Neural progenitor cell (in vitro differentiated cells): ENCODE data around the gene TCEAL8. TPM values are rescaled to one million over a fixed set of nuclear protein-coding genes. Genes with fewer than 3 reads are reported as not detected.

Experiments
- DNase-seq: peaks from one replicate; pipeline ENCODE4 v3.0.0-alpha.2; 2016; ENCODE audit warnings: low spot score
- H2AFZ ChIP-seq: fragments of 200-600 bp; sonication (generic); replicated peaks from 2 replicates; pipeline ENCODE4 v1.6.1; 2016; ENCODE audit warnings: antibody characterized with exemption
- H3F3A ChIP-seq: fragments of 200-600 bp; sonication (generic); 2 replicates; pipeline ENCODE4 v1.6.1; 2016; ENCODE audit warnings: antibody characterized with exemption, low read depth
- H3K27ac ChIP-seq: fragments of 200-600 bp; sonication (generic); 2 replicates; pipeline ENCODE4 v1.5.1; 2016; ENCODE audit warnings: mild to moderate bottlenecking
- H3K27me3 ChIP-seq: fragments of 200-600 bp; sonication (generic); 2 replicates; pipeline ENCODE4 v1.6.1; 2016; ENCODE audit warnings: mild to moderate bottlenecking, moderate library complexity
- H3K36me3 ChIP-seq: fragments of 200-600 bp; sonication (generic); 2 replicates; pipeline ENCODE4 v1.5.1; 2016
- H3K4me1 ChIP-seq: fragments of 200-600 bp; sonication (generic); 2 replicates; pipeline ENCODE4 v1.6.1; 2016; ENCODE audit warnings: mixed run types
- H3K4me2 ChIP-seq: fragments of 200-600 bp; sonication (generic); 2 replicates; pipeline ENCODE4 v1.6.1; 2016
- H3K4me3 ChIP-seq: fragments of 200-600 bp; sonication (generic); 2 replicates; pipeline ENCODE4 v1.5.1; 2016
- H3K79me2 ChIP-seq: fragments of 200-600 bp; sonication (generic); 2 replicates; pipeline ENCODE4 v1.6.1; 2016; ENCODE audit warnings: low read depth
- H3K9ac ChIP-seq: fragments of 200-600 bp; sonication (generic); 2 replicates; pipeline ENCODE4 v1.6.1; 2016
- H3K9me3 ChIP-seq: fragments of 200-600 bp; sonication (generic); 2 replicates; pipeline ENCODE4 v1.5.1; 2016; ENCODE audit warnings: low read depth
- H4K20me1 ChIP-seq: fragments of 200-600 bp; sonication (generic); 2 replicates; pipeline ENCODE4 v1.6.1; 2016; ENCODE audit warnings: low read depth
- H3K27ac Mint-ChIP-seq: 3 replicates; pipeline ENCODE4 v1.8.0; 2021; ENCODE audit warnings: mixed read lengths
- H3K27me3 Mint-ChIP-seq: 2 replicates; pipeline ENCODE4 v1.8.0; 2022; ENCODE audit warnings: low read depth, mild to moderate bottlenecking, inconsistent platforms, moderate library complexity, mixed read lengths; ENCODE audit not compliant: insufficient read depth
- H3K36me3 Mint-ChIP-seq: 3 replicates; pipeline ENCODE4 v1.8.0; 2021; ENCODE audit warnings: mixed read lengths
- H3K4me1 Mint-ChIP-seq: 3 replicates; pipeline ENCODE4 v1.8.0; 2021; ENCODE audit warnings: mixed read lengths
- H3K4me3 Mint-ChIP-seq: 3 replicates; pipeline ENCODE4 v1.8.0; 2021; ENCODE audit warnings: mild to moderate bottlenecking, moderate library complexity, mixed read lengths
- H3K9me3 Mint-ChIP-seq: 3 replicates; pipeline ENCODE4 v1.8.0; 2020; ENCODE audit warnings: mixed read lengths
- EZH2 ChIP-seq: fragments of 200-600 bp; sonication (generic); IDR thresholded peaks from 2 replicates; pipeline ENCODE4 v1.6.1; 2017; ENCODE audit warnings: antibody characterized with exemption, mild to moderate bottlenecking, moderate library complexity
- EZH2phosphoT487 ChIP-seq: fragments of 200-600 bp; sonication (generic); IDR thresholded peaks from 2 replicates; pipeline ENCODE4 v1.6.1; 2017; ENCODE audit warnings: antibody characterized with exemption
- total RNA-seq: library from RNA; depleted of rRNA; stranded (reverse); fragments of >200 nt; gene quantifications from 2 replicates; pipeline ENCODE4 v1.2.3, GENCODE V29; 2015; ENCODE audit warnings: low replicate concordance
- TF ChIP-seq, protein P1 (sequence below): fragments of 200-600 bp; sonication (generic); IDR thresholded peaks from 2 replicates; pipeline ENCODE4 v1.5.1; 2017; ENCODE audit warnings: antibody characterized with exemption, mild to moderate bottlenecking

Gene TCEAL8
- total RNA-seq, 1 donor from 2014 or later = 160 TPM

DNA sequence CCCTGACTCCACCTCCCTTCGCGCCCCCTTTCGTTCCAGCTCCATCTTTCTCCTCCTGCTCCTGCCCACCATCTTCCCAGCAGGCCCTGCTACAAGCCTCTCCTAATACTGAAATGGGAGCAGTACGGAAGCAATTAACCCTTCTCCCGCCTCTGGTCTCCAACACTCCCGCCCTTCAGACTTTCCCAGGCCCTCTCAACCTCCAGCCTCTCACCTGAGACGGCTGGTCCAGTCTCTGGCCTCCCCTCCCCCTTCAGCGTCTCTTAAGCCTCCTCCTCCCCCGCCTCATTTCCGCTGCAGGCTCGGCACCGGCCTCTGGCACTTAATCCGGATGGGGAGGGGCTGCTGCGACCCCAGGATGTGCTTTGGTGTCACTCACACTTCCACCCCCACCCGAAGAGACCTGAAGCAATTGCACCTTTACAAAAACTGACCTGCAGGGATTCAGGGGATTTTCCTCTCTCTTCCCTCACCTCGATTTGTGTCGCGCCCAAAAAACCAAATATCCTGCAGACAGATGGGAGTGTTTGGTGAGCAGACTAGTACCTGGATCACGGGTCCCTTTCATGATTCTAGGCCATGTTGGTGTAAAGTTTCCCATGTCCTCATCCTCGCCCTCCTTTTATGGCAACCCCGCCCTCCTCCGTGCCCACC is 657 bp downstream of the TCEAL8 start:
- Histone ChIP-seq H3K9ac (peak overlapping the region; percentile 51), H3K27ac (peak overlapping the region; percentile 46), H2AFZ (no peak overlapping the region), H3K27me3 (no peaks in the 10 kb centered on the region), H3F3A (peaks cover 19% of the 10 kb centered on the region), H3K9me3 (no peaks in the 10 kb centered on the region), H3K79me2 (peaks cover 17% of the 10 kb centered on the region), H3K36me3 (no peaks in the 10 kb centered on the region), H3K4me3 (peak overlapping the region; percentile 63), H3K4me2 (peak overlapping the region; percentile 84), H4K20me1 (no peaks in the 10 kb centered on the region), H3K4me1 (peaks cover 7% of the 10 kb centered on the region)
- H3K9me3 Mint-ChIP-seq = no peaks in the 10 kb centered on the region
- peak overlapping the region; percentile 76 for H3K27ac Mint-ChIP-seq
- TF ChIP-seq, protein P1, sequence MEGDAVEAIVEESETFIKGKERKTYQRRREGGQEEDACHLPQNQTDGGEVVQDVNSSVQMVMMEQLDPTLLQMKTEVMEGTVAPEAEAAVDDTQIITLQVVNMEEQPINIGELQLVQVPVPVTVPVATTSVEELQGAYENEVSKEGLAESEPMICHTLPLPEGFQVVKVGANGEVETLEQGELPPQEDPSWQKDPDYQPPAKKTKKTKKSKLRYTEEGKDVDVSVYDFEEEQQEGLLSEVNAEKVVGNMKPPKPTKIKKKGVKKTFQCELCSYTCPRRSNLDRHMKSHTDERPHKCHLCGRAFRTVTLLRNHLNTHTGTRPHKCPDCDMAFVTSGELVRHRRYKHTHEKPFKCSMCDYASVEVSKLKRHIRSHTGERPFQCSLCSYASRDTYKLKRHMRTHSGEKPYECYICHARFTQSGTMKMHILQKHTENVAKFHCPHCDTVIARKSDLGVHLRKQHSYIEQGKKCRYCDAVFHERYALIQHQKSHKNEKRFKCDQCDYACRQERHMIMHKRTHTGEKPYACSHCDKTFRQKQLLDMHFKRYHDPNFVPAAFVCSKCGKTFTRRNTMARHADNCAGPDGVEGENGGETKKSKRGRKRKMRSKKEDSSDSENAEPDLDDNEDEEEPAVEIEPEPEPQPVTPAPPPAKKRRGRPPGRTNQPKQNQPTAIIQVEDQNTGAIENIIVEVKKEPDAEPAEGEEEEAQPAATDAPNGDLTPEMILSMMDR = no peak
- TF ChIP-seq EZH2phosphoT487 (no peak), EZH2 (no peak)
- peaks cover 2% of the 10 kb centered on the region for H3K27me3 Mint-ChIP-seq
- peaks cover 11% of the 10 kb centered on the region for H3K36me3 Mint-ChIP-seq
- H3K4me3 Mint-ChIP-seq = peak overlapping the region; percentile 92
- peak; percentile 88 for DNase-seq
- H3K4me1 Mint-ChIP-seq = peaks cover 19% of the 10 kb centered on the region

DNA sequence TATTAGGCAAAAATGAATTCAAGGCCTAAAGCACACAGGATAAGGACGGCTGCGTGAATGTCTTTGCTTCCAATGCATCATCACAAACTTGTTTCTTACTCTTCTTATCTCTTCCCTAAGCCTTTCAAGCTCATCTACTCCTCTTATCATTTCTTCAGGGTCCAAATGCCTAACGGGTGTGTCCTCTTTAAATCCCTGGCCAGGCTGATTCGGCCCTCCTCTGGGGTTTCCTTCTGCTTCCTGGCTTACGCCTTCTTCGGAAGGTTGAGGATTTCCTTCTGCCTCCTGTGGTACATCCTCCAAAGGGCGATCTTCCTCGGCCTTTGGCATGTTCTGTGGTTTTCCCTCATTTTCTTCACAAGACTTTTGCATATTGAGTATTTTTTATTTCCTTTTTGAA is 1.3 kb downstream of the TCEAL8 start:
- peaks cover 2% of the 10 kb centered on the region for H3K27me3 Mint-ChIP-seq
- H3K9ac ChIP-seq = peak overlapping the region; percentile 17

DNA sequence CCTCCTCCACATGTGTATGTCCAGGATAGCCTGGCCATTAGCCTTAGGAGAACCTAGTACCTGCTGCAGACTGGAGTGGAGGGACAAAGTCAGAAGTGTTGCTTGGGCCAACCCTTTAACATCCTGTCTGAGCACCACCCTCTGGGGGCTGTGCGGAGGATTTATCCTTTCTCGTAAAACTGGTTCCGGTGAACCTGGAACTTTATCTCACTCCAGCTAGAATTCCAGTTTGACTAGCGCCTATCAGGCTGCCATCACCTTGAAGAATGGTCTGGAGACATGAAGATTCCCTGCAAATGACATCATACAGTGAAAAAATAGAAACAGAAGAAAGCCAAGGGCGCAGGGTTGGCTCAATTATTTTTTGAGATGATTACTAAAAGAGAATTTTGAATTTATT is 4.0 kb downstream of the TCEAL8 start:
- Histone ChIP-seq H3K4me3 (no peak overlapping the region), H3K36me3 (no peaks in the 10 kb centered on the region), H3K79me2 (peaks cover 17% of the 10 kb centered on the region), H3K4me1 (peaks cover 7% of the 10 kb centered on the region), H3K9ac (no peak overlapping the region), H3K27ac (no peak overlapping the region), H3F3A (peaks cover 19% of the 10 kb centered on the region), H2AFZ (no peak overlapping the region), H4K20me1 (no peaks in the 10 kb centered on the region), H3K9me3 (no peaks in the 10 kb centered on the region), H3K27me3 (no peaks in the 10 kb centered on the region), H3K4me2 (no peak overlapping the region)
- peaks cover 19% of the 10 kb centered on the region for H3K4me1 Mint-ChIP-seq
- DNase-seq = no peak
- H3K27ac Mint-ChIP-seq = no peak overlapping the region
- TF ChIP-seq, protein P1 = no peak
- TF ChIP-seq EZH2phosphoT487 = no peak
- no peak for TF ChIP-seq EZH2
- peaks cover 2% of the 10 kb centered on the region for H3K27me3 Mint-ChIP-seq
- H3K4me3 Mint-ChIP-seq = no peak overlapping the region
- H3K9me3 Mint-ChIP-seq = no peaks in the 10 kb centered on the region
- peaks cover 11% of the 10 kb centered on the region for H3K36me3 Mint-ChIP-seq

More for the DNA sequence above, 1.3 kb downstream of the TCEAL8 start:
- H3K36me3 Mint-ChIP-seq = peaks cover 11% of the 10 kb centered on the region
- H3K4me1 ChIP-seq = peaks cover 7% of the 10 kb centered on the region
- DNase-seq = peak; percentile 16
- TF ChIP-seq EZH2phosphoT487 (no peak), EZH2 (no peak)
- TF ChIP-seq, protein P1 = no peak
- H2AFZ ChIP-seq = no peak overlapping the region
- H3K27ac ChIP-seq = peak overlapping the region; percentile 46
- H3K4me3 ChIP-seq = peak overlapping the region; percentile 63
- H3K36me3 ChIP-seq = no peaks in the 10 kb centered on the region
- peaks cover 19% of the 10 kb centered on the region for H3K4me1 Mint-ChIP-seq
- H3K4me2 ChIP-seq = peak overlapping the region; percentile 84
- H3K9me3 ChIP-seq = no peaks in the 10 kb centered on the region
- H3K9me3 Mint-ChIP-seq = no peaks in the 10 kb centered on the region
- H3K79me2 ChIP-seq = peaks cover 17% of the 10 kb centered on the region
- no peaks in the 10 kb centered on the region for H3K27me3 ChIP-seq
- H4K20me1 ChIP-seq = no peaks in the 10 kb centered on the region
- peak overlapping the region; percentile 92 for H3K4me3 Mint-ChIP-seq
- H3F3A ChIP-seq = peaks cover 19% of the 10 kb centered on the region
- peak overlapping the region; percentile 76 for H3K27ac Mint-ChIP-seq
